CD4-positive, alpha-beta T cell treated with Interleukin-17A for 4 hours (primary cell): ENCODE measurements around the gene DYRK1B.
"Not testable (repeated sequence)": the region's sequence is repeated elsewhere in the genome, so short reads cannot be mapped to it uniquely, and the experiment has no call there.

Experiments
- DNase-seq: peaks from one replicate; pipeline ENCODE4 v3.0.0-alpha.2; 2020; ENCODE audit warnings: mixed read lengths

DYRK1B gene

DNA sequence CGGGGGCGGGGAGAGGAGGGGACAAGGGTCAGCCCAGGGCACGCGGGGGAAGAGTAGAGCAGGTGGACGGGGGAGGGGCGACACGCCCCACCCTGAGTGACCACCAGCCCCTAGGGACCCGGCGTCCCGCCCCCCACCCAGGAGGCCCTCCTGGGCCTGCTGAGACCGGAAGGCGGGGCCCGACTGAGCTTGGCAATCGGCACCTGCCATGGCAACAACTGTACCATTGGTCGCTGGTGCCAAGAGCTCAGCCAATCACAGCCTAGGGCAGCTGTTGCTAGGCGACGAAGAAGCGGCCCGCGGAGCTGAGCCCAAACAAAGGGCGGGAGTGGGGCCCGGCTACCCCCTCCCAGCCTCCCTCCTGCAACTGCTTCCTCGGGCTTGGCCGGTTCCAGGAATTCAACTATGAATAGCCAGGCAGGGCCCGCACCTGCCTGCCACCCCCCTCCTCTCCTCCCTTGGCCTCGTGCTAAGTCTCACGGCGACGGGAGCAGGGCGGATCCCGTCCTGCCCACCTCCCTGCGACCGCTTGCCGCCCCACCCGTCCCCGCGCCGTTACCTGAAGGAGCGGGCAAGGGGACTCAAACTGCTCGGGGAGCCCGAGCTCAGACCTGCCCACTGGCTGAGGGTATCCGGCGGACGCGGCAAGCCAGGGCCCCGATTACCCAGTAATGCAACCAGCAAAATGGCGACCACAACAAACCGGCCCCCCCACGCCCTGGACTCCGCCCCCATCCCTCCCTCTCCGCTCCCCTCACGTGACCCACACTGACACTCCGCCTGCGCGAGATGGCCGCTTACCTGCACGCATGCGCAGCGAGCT, at the start of gene DYRK1B:
DYRK1B (minus strand) TSS at position 699 of the 823 bp plus-strand sequence. CDS start 2,295 bp downstream, outside the sequence.
- DNase-seq: peak; percentile 99

- not testable (repeated sequence) for DNase-seq
Observed at GRCh38 chr19:39882645-39883044, 48.7 kb upstream of the DYRK1B start.

- peak; percentile 49 for DNase-seq
Observed at GRCh38 chr19:39881495-39882110, 47.6 kb upstream of the DYRK1B start.

DNA sequence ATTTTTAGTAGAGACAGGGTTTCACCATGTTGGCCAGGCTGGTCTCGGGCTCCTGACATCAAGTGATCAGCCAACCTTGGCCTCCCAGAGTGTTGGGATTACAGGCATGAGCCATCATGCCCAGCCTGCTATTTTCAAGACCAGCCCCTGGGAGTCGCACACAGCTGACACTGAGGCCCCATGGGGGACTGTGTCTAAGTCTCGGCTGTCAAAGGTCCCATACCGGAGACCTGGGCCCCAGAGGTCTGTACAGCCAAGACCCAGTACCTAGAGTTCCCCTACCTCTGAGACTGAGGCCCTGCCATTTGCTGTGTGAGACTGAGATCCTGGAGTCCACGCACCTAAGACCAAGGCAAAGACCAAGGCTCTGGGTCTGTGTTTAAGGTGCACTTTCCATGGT, 46.3 kb upstream of the DYRK1B start:
- not testable (repeated sequence) for DNase-seq

DNA sequence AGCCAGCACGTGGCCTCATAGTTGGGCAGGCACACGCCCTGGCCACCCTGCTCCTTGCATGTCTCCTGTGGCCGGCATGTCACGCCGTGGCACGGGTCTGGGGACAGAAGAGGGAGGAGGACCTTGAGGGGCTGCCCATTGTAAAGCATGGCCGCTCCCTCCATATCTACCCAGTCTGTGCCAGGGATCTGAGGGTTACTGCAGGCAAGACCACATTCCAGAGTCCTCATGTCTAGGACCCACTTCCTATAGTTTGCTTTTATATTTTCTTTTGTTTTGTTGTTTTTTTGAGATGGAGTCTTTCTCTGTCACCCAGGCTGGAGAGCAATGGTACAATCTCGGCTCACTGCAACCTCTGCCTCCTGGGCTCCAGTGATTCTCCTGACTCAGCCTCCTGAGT, 45.8 kb upstream of the DYRK1B start:
- not testable (repeated sequence) for DNase-seq

- DNase-seq: not testable (repeated sequence)
Observed at GRCh38 chr19:39878866-39879265, 44.9 kb upstream of the DYRK1B start.

GRCh38 chr19:39878398-39878797, 44.4 kb upstream of the DYRK1B start:
- no peak for DNase-seq

DNA sequence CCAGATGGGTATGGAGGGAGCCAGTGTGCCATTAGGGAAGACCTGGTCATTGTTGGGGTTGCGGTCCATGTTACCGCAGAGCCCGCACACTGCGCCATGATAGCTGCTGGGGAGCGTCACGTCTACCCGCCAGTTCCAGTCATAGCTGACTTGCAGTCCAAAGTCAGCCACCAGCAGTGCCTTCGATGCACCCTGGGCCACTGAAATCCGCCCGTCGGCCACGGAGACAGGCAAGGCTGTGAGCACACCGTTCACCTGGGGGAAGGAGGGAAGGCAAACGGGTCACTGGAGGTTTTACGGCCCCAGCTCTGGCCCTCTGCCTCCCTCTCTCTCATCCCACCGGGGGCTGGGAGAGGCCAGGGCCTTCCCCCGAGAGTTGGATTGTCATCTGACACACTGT, 44.0 kb upstream of the DYRK1B start:
- DNase-seq: not testable (repeated sequence)

DNA sequence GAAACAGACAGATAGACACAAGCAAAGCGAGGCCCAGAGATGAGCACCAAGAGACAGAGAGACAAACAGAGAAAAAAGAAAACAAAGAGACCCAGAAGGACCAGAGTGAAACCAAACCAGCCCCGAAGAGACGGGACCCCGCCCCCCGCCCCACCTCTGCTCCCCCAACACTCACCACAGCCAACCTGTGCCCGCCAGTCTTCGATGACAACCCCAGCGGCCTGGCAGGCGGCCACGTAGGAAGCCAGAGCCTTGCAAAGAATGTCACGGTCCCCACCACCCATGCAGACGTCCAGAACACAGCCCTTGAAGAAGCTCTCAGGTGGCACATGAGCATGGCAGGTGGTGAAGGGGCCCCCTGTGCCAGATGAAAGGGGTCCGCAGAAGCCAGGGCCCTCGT, 43.5 kb upstream of the DYRK1B start:
- DNase-seq: peak; percentile 27

DNA sequence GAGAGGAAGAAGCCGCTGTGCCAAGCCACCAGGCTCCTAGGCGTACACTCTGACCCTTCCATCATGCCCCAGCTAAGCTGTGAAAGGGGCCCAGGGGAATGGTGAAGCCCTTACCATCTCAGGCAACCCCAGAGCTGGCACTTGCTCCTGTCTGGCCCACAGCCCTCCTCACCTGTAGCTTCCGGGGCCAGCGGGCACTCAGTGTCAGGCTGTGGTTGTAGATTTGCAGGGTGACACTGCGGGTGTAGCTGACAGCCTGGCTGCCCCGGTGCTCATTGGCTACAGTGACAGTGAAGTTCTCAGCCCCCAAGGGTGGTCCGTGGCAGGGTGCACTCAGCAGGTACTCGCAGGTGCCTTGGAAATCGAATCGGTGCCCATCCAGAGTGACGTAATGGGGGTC, 42.5 kb upstream of the DYRK1B start:
- DNase-seq: not testable (repeated sequence)

- DNase-seq: not testable (repeated sequence)
Observed at GRCh38 chr19:39875401-39875864, 41.5 kb upstream of the DYRK1B start.

DNA sequence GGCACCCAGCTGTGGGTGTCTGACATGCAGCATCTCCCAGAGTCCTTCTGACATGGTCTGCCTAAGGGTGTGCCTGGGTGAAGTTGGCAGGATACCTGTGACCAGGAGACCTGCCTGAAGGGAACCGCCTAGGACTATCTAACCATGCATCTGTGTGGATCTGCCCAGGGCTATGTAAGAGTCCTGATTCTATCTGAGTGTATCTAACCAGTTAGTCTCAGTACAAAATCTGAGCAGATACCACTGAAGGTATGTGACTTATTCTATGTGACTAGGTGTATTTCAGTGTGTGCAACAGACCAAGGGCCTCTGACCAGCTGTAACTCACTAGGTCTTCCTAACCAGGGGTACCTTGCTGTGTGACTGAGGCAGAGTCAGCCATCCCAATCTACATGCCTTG, 40.4 kb upstream of the DYRK1B start:
- DNase-seq: no peak

- DNase-seq: no peak
Observed at GRCh38 chr19:39873385-39873784, 39.4 kb upstream of the DYRK1B start.

DNA sequence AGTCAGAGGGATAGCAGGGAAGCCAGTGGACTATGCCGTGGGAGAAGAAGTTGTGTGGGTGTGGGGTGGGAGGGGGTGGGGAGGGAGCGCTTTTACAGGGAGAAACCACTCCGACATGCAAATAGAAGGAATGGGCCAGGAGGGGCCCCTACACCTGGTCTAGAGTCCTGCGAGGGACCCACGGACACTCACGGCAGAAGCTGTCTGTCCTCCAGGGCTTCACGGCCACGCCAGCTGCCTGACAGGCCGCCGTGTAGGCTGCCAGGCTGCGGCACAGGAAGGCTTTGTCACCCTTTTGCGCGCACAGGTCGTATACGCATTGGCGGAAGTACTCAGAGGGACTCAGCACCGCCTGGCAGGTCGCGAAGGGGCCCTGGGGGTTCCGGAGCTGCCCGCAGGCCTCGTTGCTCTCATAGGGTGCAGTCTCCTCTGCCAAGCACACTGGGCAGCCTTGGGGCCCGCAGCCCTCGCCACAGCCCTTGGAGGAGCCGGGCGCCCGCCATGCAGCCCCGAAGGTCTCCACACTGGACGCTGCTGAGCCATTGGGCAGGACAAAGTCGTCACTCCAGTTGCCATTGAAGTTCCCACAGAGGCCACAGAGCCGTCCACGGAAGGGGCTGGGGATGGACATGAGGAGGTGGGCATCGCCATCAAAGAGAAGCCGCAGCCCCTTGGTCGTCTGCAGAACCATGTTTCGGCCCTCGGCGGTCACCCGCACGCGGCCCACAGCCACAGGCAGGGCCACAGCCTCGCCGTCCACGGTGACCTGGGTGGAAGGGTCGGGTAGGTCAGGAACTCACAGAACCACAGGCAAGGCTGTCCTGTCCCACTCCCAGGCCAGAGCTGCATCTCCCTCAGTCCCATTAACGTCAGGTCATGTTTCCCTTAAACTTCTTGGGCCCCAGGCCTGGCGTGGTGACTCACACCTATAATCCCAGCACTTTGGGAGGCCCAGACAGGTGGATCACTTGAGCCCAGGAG, 38.2 kb upstream of the DYRK1B start:
- DNase-seq: no peak

- no peak for DNase-seq
Observed at GRCh38 chr19:39871362-39871761, 37.4 kb upstream of the DYRK1B start.

DNA sequence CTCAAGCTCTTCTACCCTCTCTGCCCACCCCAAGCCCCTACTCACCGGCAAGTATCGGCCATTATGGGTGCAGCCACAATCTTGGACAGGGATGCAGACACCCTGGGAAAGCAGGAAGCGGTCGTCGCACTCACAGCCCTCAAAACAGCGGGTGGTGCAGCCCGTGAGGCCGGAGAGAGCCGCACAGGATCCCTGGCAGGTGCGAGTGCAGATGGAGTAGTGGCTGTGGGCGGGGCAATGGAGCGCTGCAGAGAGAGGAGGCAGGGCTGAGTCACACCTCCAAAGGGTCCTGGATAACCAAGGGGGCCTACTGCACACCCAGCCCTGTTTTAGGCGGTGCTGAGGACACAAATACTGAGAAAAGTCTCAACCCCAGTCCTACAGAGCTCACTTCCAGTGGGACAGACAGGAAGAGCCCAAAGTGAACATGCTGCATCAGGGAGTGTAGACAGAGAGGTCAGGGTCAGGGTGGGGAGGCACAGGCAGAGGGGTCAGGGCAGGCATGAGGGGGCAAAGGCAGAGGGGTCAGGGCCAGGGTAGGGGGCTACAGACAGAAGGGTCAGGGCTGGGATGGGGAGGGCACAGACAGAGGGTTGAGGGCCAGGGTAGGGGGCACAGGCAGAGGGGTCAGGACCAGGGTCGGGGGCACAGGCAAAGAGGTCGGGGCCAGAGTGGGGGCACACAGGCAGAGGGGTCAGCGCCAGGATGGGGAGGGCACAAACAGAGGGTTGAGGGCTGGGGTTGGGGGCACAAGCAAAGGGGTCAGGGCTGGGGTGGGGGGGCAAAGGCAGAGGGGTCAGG, 36.4 kb upstream of the DYRK1B start:
- no peak for DNase-seq

- no peak for DNase-seq
Observed at GRCh38 chr19:39867952-39868351, 34.0 kb upstream of the DYRK1B start.

DNA sequence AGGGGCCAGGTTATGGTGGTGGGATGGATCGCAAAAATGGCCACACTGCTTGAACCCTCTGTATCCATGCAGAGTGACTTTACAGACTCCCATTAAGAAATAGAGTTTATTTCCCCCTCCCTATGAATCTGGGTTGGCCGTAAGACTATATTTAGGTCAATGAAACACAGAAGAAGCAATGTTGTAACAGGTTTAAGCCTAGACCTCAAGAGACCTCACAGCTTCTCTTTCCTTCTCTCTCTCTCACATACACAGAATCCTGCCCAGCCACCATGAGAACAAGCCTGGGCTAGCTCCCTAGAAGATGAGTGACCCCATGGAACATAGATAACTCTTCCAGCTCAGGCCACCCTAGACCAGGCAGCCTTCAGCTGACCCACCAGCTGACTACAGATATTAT, 33.2 kb upstream of the DYRK1B start:
- DNase-seq: no peak

DNA sequence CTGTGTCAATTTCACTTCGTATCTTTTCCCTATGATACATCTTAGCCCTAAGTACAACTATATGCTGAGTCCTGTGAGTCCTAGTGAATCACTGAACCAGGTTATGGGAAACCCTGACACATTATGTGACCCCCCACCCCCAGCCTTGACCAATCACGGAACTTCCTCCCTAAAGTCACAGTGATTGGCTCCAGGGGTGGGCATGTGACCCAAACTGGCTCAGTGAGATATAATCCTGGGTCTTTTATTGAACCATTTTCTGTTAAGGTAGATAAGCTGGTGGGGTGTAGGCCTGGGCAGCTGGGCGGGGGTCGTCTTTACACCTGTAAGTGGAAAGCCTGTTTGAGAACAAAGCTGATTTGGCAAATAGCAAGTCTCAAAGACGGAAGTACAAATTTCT, 32.0 kb upstream of the DYRK1B start:
- no peak for DNase-seq

DNA sequence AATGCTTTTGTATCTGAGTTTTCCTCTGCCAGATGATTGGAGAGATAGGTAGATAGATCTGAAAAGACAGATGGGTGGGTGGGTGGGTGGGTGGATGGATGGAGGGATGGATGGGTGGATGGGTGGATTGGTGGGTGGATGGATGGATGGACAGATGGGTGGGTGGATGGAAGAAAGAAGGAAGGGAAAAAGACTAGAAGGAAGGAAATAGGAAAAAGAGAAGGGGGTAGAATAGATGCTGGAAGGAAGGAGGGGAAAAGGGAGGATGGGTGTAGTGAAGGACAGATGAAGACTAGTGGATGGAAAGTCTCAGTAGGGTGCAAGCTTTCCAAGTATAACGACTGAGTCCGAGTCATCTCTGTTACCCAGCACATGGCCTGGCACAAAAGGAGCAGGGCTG, 31.2 kb upstream of the DYRK1B start:
- no peak for DNase-seq

DNA sequence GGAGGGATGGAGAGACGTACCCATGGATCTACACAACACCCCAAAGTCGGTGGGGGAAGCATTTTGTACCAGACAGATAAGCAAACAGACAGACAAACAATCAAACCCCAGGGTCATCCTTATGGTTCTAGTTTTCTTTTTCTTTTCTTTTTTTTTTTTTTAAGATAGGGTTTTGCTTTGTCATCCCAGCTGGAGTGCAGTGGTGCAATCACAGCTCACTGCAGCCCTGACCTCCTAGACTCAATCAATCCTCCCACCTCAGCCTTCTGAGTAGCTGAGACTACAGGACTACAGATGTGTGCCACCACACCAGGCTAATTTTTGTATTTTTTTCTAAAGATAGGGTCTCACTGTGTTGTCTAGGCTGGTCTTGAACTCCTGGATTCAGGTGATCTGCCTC, 30.2 kb upstream of the DYRK1B start:
- DNase-seq: no peak

- no peak for DNase-seq
Observed at GRCh38 chr19:39858541-39858940, 24.6 kb upstream of the DYRK1B start.
